Activated naive CD8-positive, alpha-beta T cell treated with anti-CD3 and anti-CD28 coated beads for 36 hours (primary cell): Measurements from ENCODE around the gene TPCN1. TPM values are rescaled to one million over a fixed set of nuclear protein-coding genes. Genes with fewer than 3 reads are reported as not detected.

Experiments
- DNase-seq: peaks from one replicate; pipeline ENCODE4 v3.0.0; 2021
- H3K27ac Mint-ChIP-seq: one replicate; pipeline ENCODE4 v1.8.0; 2022; ENCODE audit warnings: mild to moderate bottlenecking, moderate library complexity, mixed read lengths
- H3K27me3 Mint-ChIP-seq: one replicate; pipeline ENCODE4 v1.8.0; 2022; ENCODE audit warnings: mild to moderate bottlenecking, mixed read lengths
- H3K36me3 Mint-ChIP-seq: one replicate; pipeline ENCODE4 v1.8.0; 2021; ENCODE audit warnings: mild to moderate bottlenecking, mixed read lengths
- H3K4me1 Mint-ChIP-seq: one replicate; pipeline ENCODE4 v1.8.0; 2021; ENCODE audit warnings: mixed read lengths
- H3K4me3 Mint-ChIP-seq: one replicate; pipeline ENCODE4 v1.8.0; 2022; ENCODE audit warnings: mild to moderate bottlenecking, moderate library complexity, mixed read lengths
- H3K9me3 Mint-ChIP-seq: one replicate; pipeline ENCODE4 v1.8.0; 2022; ENCODE audit warnings: mixed read lengths
- total RNA-seq, 2 experiments: library from RNA; stranded (reverse); gene quantifications; one replicate each; pipeline ENCODE4 v1.2.3, GENCODE V29; 2021

Gene TPCN1
- total RNA-seq, 2 experiments from 2014 or later: 20.5 to 25.0 TPM

DNA sequence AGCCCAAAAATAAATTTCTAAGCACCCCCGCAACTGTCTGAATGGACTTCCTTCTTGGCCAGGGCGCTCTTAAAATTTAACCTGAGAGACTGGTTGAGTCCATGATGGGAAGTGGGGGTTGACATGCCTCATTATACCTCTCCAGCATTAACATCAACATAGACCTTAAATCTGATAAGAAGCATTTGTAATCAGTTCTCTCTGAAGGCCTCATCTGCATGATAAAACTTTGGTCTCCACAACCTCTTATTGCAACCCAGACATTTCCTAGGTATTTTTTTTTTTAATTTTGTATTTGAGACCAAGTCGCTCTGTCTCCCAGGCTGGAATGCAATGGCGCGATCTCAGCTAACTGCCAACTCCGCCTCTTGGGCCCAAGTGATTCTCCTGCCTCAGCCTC lies 124.1 kb downstream of the TPCN1 start:
- H3K4me3 Mint-ChIP-seq: no peak overlapping the region
- no peaks in the 10 kb centered on the region for H3K27me3 Mint-ChIP-seq
- H3K36me3 Mint-ChIP-seq: no peaks in the 10 kb centered on the region
- H3K27ac Mint-ChIP-seq: no peak overlapping the region
- no peaks in the 10 kb centered on the region for H3K4me1 Mint-ChIP-seq
- no peak for DNase-seq
- no peaks in the 10 kb centered on the region for H3K9me3 Mint-ChIP-seq

DNA sequence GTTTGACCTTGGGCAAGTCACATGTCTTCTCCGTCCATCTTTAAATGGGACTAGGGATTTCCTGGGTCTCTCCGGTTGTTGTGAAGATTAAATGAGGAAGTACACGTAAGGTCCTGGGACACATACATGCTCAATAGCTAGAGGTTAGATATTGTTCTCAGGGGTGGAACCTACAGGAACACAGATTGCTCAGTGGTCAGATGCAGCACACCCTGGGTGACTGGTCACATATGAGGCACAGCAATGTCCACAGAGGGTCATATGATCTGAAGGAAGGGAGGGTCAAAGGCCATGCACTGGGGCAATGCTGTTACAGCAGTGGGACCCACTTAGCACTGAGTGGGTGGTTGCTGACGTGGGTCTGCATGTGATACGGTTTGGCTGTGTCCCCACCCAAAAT lies 125.1 kb downstream of the TPCN1 start:
- DNase-seq: no peak
- Mint-ChIP-seq H3K4me3 (no peak overlapping the region), H3K27me3 (no peaks in the 10 kb centered on the region), H3K4me1 (no peaks in the 10 kb centered on the region), H3K36me3 (no peaks in the 10 kb centered on the region), H3K9me3 (no peaks in the 10 kb centered on the region), H3K27ac (no peak overlapping the region)

DNA sequence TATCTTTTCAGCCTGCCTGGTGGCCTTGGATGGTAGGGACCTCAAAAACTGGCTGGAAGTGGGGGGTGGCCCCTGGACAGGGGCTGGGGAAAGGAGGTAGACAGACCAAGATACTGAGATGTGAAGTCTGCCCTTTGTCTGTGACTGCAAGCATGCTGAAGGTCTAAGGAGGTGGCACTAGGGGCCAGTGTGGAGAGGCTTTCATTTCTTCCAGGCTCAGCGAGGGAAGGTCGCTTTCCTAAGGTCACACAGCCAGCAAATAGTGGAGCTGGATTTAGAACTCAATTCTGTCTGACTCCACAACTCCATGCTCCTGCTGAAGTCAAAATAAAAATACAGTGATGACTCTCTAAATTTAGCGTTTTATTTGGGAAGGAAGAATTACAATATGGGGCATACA lies 125.8 kb downstream of the TPCN1 start:
- no peak overlapping the region for H3K27ac Mint-ChIP-seq
- no peak for DNase-seq
- no peaks in the 10 kb centered on the region for H3K36me3 Mint-ChIP-seq
- H3K4me1 Mint-ChIP-seq: no peaks in the 10 kb centered on the region
- no peaks in the 10 kb centered on the region for H3K9me3 Mint-ChIP-seq
- no peak overlapping the region for H3K4me3 Mint-ChIP-seq
- no peaks in the 10 kb centered on the region for H3K27me3 Mint-ChIP-seq

DNA sequence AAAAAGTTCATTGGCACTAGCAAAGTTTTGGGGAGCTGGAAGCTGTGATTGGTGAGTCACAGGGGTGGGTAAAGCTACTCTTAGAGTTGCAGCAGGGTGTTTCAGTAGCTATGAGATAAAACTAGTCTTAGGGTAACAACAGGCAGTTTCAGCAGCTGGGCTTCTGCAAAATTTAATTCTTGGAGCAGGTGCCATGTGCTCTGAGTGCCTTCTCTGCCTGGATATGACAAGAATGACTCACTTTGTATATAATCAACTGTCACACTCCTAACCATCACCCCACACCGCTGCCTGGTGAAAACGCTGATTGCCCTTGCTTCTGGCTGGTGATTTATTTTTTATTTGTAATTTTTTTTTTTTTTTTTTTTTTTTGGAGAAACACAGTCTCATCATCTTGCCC lies 126.6 kb downstream of the TPCN1 start:
- Mint-ChIP-seq H3K27me3 (peaks cover 4% of the 10 kb centered on the region), H3K36me3 (no peaks in the 10 kb centered on the region)
- DNase-seq: no peak

More for the DNA sequence above, 126.6 kb downstream of the TPCN1 start:
- Mint-ChIP-seq H3K27ac (no peak overlapping the region), H3K4me1 (no peaks in the 10 kb centered on the region), H3K4me3 (no peak overlapping the region), H3K9me3 (no peaks in the 10 kb centered on the region)

Other genes starting within 250 kb of the TPCN1 start
- gene OAS2, start 242.9 kb upstream of the TPCN1 start, total RNA-seq: 100 to 1,000 TPM; 122 TPM
- gene DTX1, start 164.7 kb upstream of the TPCN1 start, total RNA-seq: 1 to 10 TPM; 1.1 TPM
- gene RASAL1, start 85.7 kb upstream of the TPCN1 start, total RNA-seq: 1 to 10 TPM; 1.3 to 1.9 TPM
- 1 to 10 TPM in 1 of 2 experiments, under 1 TPM in 1; 0.16 to 1.0 TPM for gene CFAP73, start 71.7 kb upstream of the TPCN1 start, total RNA-seq
- 100 to 1,000 TPM; 136 to 145 TPM for gene DDX54, start 36.0 kb upstream of the TPCN1 start, total RNA-seq
- gene RITA1, start 35.7 kb upstream of the TPCN1 start, total RNA-seq: 10 to 100 TPM; 28.9 to 31.1 TPM
- 10 to 100 TPM; 13.5 to 15.1 TPM for gene SLC8B1, start 113.6 kb downstream of the TPCN1 start, total RNA-seq
- 10 to 100 TPM; 14.8 to 15.5 TPM for gene PLBD2, start 137.1 kb downstream of the TPCN1 start, total RNA-seq
- gene SDS, start 182.4 kb downstream of the TPCN1 start, total RNA-seq: not detected
- under 1 TPM; 0.25 to 0.36 TPM for gene SDSL, start 200.9 kb downstream of the TPCN1 start, total RNA-seq